ENCODE results near the gene ADGRD2.

The ADGRD2 gene

DNA sequence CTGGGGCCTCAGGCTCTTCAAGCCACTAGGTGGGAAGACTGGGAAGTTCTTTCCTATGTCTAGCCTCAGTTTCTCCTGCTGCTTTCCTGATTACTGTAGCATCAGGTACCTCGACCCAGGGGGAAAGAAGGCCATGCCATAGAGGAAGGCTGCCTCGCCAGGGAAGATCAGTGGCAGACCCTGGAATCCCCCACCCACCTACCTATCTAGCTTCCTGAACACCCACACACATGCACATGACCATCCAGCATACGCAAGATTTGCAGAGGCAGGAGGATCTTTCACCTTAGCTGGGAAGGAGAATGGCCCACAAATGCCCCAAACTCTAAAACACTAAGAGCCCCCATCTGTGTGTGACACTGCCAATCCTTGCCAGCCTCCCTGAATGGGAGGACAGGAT, 49.0 kb downstream of the ADGRD2 start:
- TF ChIP-seq, protein P1, sequence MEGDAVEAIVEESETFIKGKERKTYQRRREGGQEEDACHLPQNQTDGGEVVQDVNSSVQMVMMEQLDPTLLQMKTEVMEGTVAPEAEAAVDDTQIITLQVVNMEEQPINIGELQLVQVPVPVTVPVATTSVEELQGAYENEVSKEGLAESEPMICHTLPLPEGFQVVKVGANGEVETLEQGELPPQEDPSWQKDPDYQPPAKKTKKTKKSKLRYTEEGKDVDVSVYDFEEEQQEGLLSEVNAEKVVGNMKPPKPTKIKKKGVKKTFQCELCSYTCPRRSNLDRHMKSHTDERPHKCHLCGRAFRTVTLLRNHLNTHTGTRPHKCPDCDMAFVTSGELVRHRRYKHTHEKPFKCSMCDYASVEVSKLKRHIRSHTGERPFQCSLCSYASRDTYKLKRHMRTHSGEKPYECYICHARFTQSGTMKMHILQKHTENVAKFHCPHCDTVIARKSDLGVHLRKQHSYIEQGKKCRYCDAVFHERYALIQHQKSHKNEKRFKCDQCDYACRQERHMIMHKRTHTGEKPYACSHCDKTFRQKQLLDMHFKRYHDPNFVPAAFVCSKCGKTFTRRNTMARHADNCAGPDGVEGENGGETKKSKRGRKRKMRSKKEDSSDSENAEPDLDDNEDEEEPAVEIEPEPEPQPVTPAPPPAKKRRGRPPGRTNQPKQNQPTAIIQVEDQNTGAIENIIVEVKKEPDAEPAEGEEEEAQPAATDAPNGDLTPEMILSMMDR (IDR thresholded peaks at IDR 0.05): no peak
- H3K4me3 ChIP-seq: no peak overlapping the region
- no peak for DNase-seq (ENCODE audit: low spot score)
- no peak overlapping the region for H3K27ac ChIP-seq

DNA sequence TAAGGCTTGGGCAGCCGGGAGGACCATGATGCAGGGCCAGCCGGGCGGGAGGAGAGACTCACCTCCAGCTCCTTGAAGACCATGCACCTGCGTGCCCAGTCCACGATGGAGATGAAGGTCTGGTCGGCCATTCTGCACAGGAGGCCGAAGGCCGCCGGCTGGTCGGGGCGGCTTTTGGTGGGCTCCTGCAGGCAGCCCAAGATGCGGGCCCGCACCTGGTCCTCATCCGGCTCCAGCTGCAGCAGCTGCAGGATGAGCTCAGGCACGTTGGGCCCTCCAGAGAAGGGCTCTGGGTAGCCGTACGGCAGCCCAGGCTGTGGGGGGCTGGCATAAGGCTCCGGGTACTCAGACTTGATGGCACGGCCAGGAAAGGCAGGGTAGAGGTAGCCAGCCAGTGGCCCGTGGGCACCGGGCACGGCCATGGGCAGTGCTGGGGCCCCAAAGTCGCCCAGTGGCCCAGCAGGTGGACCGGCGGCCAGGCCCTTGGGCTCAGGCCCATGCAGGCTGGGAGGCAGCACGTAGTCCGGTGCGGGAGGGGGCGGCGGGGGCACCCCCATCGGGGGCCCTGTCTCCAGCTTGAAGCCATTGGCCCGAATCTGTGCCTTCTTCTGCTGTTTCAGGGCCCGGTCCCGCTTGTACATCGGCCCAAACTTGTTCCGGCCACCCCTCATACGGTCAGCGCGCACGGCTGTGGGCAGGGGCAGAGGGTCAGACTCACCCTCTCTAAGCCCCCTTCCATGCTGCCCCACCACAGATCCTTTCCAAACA, 50.0 kb downstream of the ADGRD2 start:
- TF ChIP-seq, protein P1 (IDR thresholded peaks at IDR 0.05): no peak
- no peak for DNase-seq (ENCODE audit: low spot score)
- Histone ChIP-seq H3K4me3 (no peak overlapping the region), H3K27ac (no peak overlapping the region)

DNA sequence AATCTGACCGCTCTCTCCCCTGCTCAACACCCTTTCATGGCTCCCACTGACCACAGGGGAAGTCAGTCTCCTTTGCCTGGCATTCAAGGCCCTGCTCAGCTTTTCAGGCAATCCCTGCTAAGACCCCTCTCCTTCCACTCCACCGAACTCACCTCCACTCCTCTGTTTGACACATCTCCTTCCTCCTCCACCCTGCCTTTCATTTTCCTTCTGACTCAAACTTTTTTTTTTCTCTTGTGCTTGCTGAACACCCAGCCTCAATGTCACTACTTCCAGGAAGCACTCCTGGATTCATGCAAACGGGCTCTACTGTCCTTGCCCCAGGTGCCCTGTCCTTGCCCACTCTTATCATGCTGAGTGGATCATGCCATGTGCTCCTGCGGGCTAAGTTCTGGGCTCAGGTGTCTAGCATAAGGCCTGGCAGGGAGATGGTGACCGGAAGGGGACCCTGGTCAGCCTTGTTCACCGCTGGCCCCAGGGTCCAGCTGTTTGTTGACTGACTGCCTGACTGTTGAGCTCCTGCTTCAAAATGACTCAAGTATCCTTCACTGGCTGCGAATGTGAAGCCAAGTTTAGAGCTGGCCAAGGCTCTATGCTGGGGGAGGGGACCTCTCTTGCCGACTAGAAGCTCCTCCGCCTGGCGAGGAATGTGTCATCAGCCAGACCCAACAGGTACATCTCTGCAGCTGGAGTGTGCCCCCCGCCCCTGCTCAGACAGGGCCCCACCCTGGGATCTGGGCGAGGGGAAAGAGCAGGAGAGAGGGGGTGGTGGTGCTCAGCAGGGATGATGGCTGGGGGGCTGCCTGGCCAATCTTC, 50.8 kb downstream of the ADGRD2 start:
- Histone ChIP-seq H3K27ac (no peak overlapping the region), H3K4me3 (no peak overlapping the region)
- TF ChIP-seq, protein P1 (IDR thresholded peaks at IDR 0.05): no peak
- no peak for DNase-seq (ENCODE audit: low spot score)

DNA sequence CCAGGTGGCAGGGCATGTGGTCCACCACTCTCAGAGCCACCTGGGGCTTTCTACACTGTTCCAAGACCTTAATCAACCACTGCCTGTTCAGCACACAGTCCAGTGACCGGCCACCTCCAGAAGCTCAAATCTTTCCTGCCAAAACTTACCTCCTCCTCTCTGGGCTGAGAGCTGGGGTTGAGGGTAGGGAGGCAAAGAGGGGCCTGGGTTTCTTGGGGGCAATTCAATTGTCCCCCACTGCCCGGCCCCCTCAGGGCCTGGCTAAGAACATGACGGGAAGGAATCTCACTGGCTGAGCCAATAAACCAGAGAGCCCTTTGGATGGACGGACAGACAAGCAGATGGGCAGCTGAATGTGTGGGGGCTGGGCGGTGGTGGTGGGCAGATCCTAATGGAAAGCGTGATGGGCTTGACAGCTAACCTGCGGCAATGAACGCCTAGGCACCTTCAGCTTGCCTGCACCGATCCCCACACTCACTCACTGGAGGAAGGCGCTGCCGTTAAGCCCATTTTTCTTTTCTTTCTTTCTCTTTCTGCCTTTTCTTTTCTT, 51.6 kb downstream of the ADGRD2 start:
- no peak overlapping the region for H3K27ac ChIP-seq
- DNase-seq (ENCODE audit: low spot score): no peak
- no peak overlapping the region for H3K4me3 ChIP-seq
- TF ChIP-seq, protein P1 (IDR thresholded peaks at IDR 0.05): no peak

DNA sequence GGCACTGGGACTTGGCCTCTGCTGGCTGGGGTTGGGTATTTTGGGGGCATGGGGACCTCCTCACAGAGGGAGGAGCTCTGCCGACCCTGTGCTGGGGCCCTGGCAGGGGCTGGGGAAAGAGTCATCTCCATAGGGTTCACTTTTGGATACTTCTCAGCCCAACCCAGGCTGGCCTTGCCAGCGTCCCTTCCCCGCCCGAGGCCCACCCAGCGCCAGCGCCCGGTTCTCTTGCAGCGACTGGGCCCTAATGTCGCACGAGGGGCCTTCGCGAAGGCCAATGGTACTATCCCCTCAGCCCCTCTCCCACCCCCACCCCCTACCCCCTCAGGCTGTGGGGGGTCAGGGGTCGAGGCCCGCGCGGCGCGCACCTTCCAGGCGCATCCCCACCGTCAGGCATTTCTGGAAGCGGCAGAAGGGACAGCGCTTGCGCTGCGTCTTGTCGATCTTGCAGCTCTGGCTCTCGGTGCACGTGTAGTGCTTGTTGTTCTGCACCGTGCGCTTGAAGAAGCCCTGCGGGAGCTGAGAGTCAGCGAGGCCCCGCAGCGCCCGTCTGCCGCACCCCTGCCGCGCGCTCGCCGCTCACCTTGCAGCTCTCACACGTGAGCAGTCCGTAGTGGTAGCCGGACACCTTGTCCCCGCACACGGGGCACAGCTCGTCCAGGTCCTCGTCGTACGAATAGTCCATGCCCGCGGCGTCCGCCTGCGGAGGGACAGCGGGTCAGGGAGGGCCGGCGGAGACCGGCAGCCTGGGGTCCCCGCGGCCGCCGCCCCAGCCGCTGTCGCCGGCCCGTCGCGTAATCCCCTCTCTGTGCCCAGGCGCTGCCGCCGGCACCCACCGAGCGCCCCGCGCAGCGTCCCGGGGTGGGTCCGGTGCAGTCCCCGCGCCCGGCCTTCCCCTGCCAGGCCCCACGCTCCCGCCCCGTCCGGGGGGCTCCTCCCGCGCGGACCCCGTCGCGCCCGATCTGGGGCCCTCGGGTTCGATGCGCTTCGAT, 52.8 kb downstream of the ADGRD2 start:
- DNase-seq (ENCODE audit: low spot score): no peak
- Histone ChIP-seq H3K27ac (no peak overlapping the region), H3K4me3 (peak overlapping the region; percentile 51)
- TF ChIP-seq, protein P1 (IDR thresholded peaks at IDR 0.05): no peak

DNA sequence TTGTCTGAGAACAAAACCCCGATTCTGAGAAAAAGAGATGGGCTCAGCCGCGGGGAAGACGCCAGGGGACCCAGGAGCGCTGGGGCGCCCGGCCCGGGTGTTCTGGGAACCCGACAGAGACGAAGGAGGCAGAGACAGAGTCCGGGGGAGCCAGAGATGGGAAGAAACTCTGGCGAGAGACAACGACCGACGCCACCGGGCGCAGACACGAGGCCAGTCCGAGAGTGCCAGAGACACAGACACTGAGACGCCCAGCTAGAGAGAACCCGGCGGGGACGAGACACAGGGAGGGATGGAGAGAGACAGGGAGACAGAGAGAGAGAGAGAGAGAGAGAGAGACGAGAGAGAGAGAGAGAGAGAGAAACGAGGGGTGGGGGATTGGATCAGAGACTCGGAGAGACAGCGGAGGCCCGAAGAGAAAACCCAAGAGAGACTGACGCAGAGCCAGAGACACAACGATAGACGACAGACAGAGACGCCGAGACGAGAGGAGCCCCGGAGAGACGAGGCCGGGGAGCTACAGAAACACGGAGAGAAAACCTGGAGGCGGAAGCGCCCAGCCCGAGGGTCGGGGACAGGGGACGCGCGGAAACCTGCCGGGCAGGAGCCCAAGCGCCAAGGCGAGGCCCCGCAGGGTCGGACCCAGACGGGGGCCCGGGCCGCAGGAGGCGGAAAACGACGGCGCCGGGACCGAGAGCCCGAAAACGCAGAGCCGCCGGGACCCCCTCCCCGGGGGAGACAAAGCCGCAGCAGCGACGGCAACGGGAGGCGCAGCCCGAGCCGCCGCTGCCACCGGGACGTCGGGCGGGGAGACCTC, 53.7 kb downstream of the ADGRD2 start:
- H3K27ac ChIP-seq: no peak overlapping the region
- peak overlapping the region; percentile 58 for H3K4me3 ChIP-seq
- no peak for DNase-seq (ENCODE audit: low spot score)
- TF ChIP-seq, protein P1 (IDR thresholded peaks at IDR 0.05): no peak

All from coronary artery (tissue), 2 donors.